Fibroblast of the aortic adventitia (primary cell): ENCODE data around the gene TTYH3. TPM values are rescaled to one million over a fixed set of nuclear protein-coding genes. Genes with fewer than 3 reads are reported as not detected.
"Not testable (repeated sequence)": the region's sequence is repeated elsewhere in the genome, so short reads cannot be mapped to it uniquely, and the experiment has no call there.

Experiments used
- DNase-seq: peaks from one replicate; pipeline ENCODE4 v3.0.0-alpha.2; 2010; ENCODE audit warnings: low read depth
- H3K4me3 ChIP-seq: 2 replicates; pipeline ENCODE4 v1.5.1; 2011; ENCODE audit warnings: low read depth, mild to moderate bottlenecking, control low read depth, low read length, moderate library complexity
- CTCF ChIP-seq: IDR thresholded peaks from 2 replicates; pipeline ENCODE4 v1.5.1; 2011; ENCODE audit warnings: mild to moderate bottlenecking, low read length, control low read depth, inconsistent platforms; ENCODE audit not compliant: insufficient read depth
- total RNA-seq: library from RNA; depleted of rRNA; stranded (reverse); fragments of >200 nt; gene quantifications from 2 replicates; pipeline ENCODE4 v1.2.3, GENCODE V29; 2012; ENCODE audit warnings: low replicate concordance

TTYH3 gene
- total RNA-seq, 1 donor, result 27.9 TPM

DNA sequence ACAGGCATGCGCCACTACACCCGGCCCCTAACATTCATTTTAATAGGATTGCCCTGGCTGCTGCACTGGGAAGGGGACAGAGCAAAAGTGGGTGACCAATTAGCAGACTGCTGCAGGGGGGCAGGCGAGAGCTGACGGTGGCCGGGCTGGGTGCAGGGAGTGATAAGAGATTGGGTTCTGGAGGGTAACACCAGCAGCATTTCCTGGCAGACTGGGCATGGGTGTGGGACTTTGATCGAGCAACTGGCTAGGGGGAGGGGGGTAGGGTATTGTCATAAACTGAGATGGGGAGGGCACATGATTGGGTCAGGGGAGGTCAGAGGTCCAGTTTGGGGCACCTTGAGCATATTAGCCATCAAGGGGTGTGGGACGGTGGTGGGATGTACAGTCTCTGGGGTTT is 36.1 kb downstream of the TTYH3 start:
- H3K4me3 ChIP-seq, result no peak overlapping the region
- TF ChIP-seq CTCF, result no peak
- no peak for DNase-seq

GRCh38 chr7:2668401-2668800 is 36.6 kb downstream of the TTYH3 start:
- H3K4me3 ChIP-seq, result no peak overlapping the region
- no peak for TF ChIP-seq CTCF
- DNase-seq, result peak; percentile 64

DNA sequence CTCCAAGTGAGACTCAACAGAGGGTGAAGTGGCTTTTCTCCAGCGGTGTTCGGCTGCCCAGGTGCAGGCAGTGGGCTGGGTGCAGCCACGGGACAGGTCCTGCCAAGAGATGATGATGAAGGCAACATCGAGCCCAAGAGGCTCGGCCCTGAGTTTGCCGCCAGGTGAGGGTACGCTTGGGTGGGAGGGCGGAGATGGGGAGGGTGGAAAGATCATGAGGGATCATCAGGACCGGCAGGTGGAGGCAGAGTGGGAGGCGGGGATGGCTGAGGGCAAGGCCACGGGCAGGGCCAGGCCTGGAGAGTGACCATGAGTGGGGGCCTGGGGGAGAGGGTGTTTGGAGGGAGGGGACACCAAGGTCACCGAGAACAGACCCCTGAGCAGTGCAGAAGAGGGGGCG is 38.4 kb downstream of the TTYH3 start:
- DNase-seq, result no peak
- H3K4me3 ChIP-seq, result no peak overlapping the region
- TF ChIP-seq CTCF, result no peak

- peak; percentile 89 for TF ChIP-seq CTCF
- no peak overlapping the region for H3K4me3 ChIP-seq
- peak; percentile 56 for DNase-seq
Measured at GRCh38 chr7:2670720-2671391, 39.1 kb downstream of the TTYH3 start.

- H3K4me3 ChIP-seq, DNase-seq: not testable (repeated sequence)
Measured at GRCh38 chr7:2673214-2673613, 41.4 kb downstream of the TTYH3 start.

GRCh38 chr7:2673934-2674333 is 42.1 kb downstream of the TTYH3 start:
- H3K4me3 ChIP-seq, result no peak overlapping the region
- DNase-seq, result no peak
- TF ChIP-seq CTCF, result no peak

DNA sequence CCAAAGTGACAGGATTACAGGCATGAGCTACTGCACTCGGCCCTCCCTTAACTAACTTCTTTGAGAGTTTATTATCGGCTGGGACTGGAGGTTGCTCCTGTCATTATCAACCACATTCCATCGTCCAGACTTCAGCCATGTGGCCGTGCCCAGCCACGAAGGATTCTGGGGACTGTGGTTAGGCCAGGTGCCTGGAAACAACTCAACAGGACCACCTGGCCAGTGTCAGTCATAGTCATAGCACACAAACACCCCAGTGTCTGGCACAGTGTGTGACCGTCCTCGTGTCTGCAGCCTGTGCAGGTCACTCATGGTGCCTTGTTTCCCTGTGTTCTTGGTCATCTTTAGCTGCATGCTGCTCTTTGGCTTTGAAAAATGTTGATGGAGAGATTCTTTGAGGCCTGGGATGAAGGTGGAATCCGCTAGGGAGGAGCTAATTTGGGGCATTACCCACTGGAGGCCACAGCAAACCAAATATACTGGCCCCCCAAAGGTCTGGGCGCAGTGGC is 43.5 kb downstream of the TTYH3 start:
- H3K4me3 ChIP-seq, result no peak overlapping the region
- no peak for TF ChIP-seq CTCF
- DNase-seq, result no peak

GRCh38 chr7:2676576-2676975 is 44.8 kb downstream of the TTYH3 start:
- H3K4me3 ChIP-seq, DNase-seq: not testable (repeated sequence)

DNA sequence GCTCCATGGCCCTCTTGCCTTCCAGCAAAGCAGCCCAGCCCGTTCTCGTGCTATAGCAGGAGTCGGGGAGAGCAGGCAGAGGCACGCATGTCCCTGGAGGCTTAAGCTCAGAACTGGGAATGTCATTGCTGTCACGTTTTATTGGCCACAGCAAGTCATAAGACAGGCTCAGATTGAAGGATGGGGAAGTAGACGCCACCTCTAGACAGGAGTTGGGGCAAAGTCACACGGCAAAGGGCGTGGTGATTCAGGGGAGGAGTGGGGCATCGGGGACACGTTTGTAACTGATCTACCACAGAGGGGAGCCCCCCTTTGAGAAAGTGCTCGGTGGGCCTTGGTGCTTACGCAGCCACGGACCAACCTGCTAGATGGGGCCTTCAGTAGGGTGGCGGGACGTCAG is 46.7 kb downstream of the TTYH3 start:
- DNase-seq, H3K4me3 ChIP-seq: not testable (repeated sequence)

- not testable (repeated sequence) for H3K4me3 ChIP-seq, DNase-seq
Measured at GRCh38 chr7:2679135-2680127, 47.6 kb downstream of the TTYH3 start.
